PC-3 (cell line): Measurements from ENCODE around the gene TAF5L. TPM values are rescaled to one million over a fixed set of nuclear protein-coding genes. Genes with fewer than 3 reads are reported as not detected.
A peak's percentile ranks its signal among the peaks of the same experiment; 100 is the strongest.

ENCODE experiments used
- ATAC-seq: fragments of 200-7000 bp; cut with Tn5 transposase; 2 replicates; pipeline ENCODE4 v1.9.1; 2020; ENCODE audit warnings: mild to moderate bottlenecking, moderate library complexity
- BruUV-seq: library from RNA; stranded (reverse); fragments of 400-500 nt; replicated peaks from 2 replicates; lab custom pipeline; 2021; lab: Mats Ljungman, UMichigan
- CTCF ChIA-PET: fragments of 300-600 bp; sonication (Branson Sonifier 250); formaldehyde crosslinking; loops from one replicate; lab custom pipeline; 2022; ENCODE audit warnings: antibody characterized with exemption; lab: Charles Lee
- POLR2A ChIA-PET: fragments of 300-600 bp; sonication (Branson Sonifier 250); formaldehyde crosslinking; loops from one replicate; lab custom pipeline; 2022; ENCODE audit warnings: antibody characterized with exemption; ENCODE audit not compliant: unreplicated experiment; lab: Charles Lee
- DNase-seq: peaks from one replicate; pipeline ENCODE4 v3.0.0-alpha.2; 2015
- H2AFZ ChIP-seq: fragments of 300-600 bp; sonication (generic); 2 replicates; pipeline ENCODE4 v1.6.0; 2016; ENCODE audit warnings: antibody characterized with exemption, low read length
- H3F3A ChIP-seq: fragments of 300-600 bp; sonication (generic); one replicate; pipeline ENCODE4 v1.6.0; 2017; ENCODE audit warnings: antibody characterized with exemption, low read length, control low read depth, mild to moderate bottlenecking; ENCODE audit not compliant: unreplicated experiment
- H3K27ac ChIP-seq: fragments of 300-600 bp; sonication (generic); 2 replicates; pipeline ENCODE4 v1.5.1; 2016; ENCODE audit warnings: mild to moderate bottlenecking, low read length
- H3K27me3 ChIP-seq: fragments of 300-600 bp; sonication (generic); 2 replicates; pipeline ENCODE4 v1.6.1; 2016; ENCODE audit warnings: low read length, mixed read lengths
- H3K36me3 ChIP-seq: fragments of 300-600 bp; sonication (generic); 2 replicates; pipeline ENCODE4 v1.6.1; 2016; ENCODE audit warnings: low read depth, mixed run types, low read length, mixed read lengths
- H3K4me1 ChIP-seq: fragments of 300-600 bp; sonication (generic); 2 replicates; pipeline ENCODE4 v1.5.1; 2016; ENCODE audit warnings: low read length; ENCODE audit not compliant: insufficient read depth
- H3K4me2 ChIP-seq: fragments of 300-600 bp; sonication (generic); 2 replicates; pipeline ENCODE4 v1.6.0; 2016; ENCODE audit warnings: low read length
- H3K4me3 ChIP-seq: fragments of 300-600 bp; sonication (generic); 2 replicates; pipeline ENCODE4 v1.5.1; 2016; ENCODE audit warnings: mild to moderate bottlenecking, low read length, mixed read lengths
- H3K79me2 ChIP-seq: fragments of 300-600 bp; sonication (generic); 2 replicates; pipeline ENCODE4 v1.6.1; 2017; ENCODE audit warnings: low read length, mixed read lengths
- H3K9ac ChIP-seq: fragments of 300-600 bp; sonication (generic); 2 replicates; pipeline ENCODE4 v1.6.0; 2016; ENCODE audit warnings: mild to moderate bottlenecking, low read length
- H3K9me2 ChIP-seq: fragments of 300-600 bp; sonication (generic); replicated peaks from 2 replicates; pipeline ENCODE4 v1.6.1; 2016; ENCODE audit warnings: mixed run types, low read length, mixed read lengths
- H3K9me3 ChIP-seq: fragments of 300-600 bp; sonication (generic); 2 replicates; pipeline ENCODE4 v1.6.1; 2016; ENCODE audit warnings: low read length, mixed read lengths
- H4K20me1 ChIP-seq: fragments of 300-600 bp; sonication (generic); 2 replicates; pipeline ENCODE4 v1.6.1; 2016; ENCODE audit warnings: low read length, mixed read lengths
- EZH2 ChIP-seq: fragments of 300-600 bp; sonication (generic); IDR thresholded peaks from one replicate; pipeline ENCODE4 v1.6.1; 2017; ENCODE audit warnings: antibody characterized with exemption, mild to moderate bottlenecking, low read length; ENCODE audit not compliant: unreplicated experiment
- EZH2phosphoT487 ChIP-seq: fragments of 300-600 bp; sonication (generic); IDR thresholded peaks from 2 replicates; pipeline ENCODE4 v1.6.1; 2018; ENCODE audit warnings: mild to moderate bottlenecking, antibody characterized with exemption, low read length, borderline replicate concordance
- intact Hi-C: fragments of 100-400 bp; cut with micrococcal nuclease; formaldehyde crosslinking; loops from 2 replicates; pipeline ENCODE4 v1.9.0; 2023
- total RNA-seq: library from RNA; depleted of rRNA; stranded (reverse); fragments of >200 nt; gene quantifications from 2 replicates; pipeline ENCODE4 v1.2.3, GENCODE V29; 2014
- TF ChIP-seq, protein P1 (sequence below): fragments of 300-600 bp; sonication (generic); conservative IDR thresholded peaks from 2 replicates; pipeline ENCODE4 v1.5.1; 2017; ENCODE audit warnings: antibody characterized with exemption, low read depth, mild to moderate bottlenecking, low read length

TAF5L gene
- total RNA-seq, 1 experiment from 2014 or later, result 24.2 TPM

DNA sequence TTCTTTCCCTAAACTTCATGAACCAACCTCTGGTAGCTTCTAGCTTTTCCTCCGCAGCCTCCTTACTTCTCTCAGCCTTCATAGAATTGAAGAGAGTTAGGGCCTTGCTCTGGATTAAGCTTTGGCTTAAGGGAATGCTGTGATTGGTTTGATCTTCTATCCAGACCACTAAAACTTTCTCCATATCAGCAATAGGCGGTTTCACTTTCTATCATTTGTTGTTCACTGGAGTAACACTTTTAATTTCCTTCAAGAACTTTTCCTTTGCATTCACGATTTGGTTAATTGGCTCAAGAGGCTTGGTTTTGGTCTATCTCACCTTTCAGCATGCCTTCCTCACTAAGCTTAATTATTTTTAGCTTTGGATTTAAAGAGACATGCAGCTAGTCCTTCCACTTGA lies 5.2 kb upstream of the TAF5L start:
- BruUV-seq, result no TSS peak
- DNase-seq (no peak), ATAC-seq (no peak)
- ChIA-PET POLR2A (interaction anchor here (0.6 kb wide), 1 partner anchor 72 kb away, joined by 4 read pairs; no protein-coding TSS in a partner anchor), CTCF (no interaction called here)
- H4K20me1 ChIP-seq, result peaks cover 44% of the 10 kb centered on the region
- H3K27ac ChIP-seq, result no peak overlapping the region
- TF ChIP-seq, protein P1, sequence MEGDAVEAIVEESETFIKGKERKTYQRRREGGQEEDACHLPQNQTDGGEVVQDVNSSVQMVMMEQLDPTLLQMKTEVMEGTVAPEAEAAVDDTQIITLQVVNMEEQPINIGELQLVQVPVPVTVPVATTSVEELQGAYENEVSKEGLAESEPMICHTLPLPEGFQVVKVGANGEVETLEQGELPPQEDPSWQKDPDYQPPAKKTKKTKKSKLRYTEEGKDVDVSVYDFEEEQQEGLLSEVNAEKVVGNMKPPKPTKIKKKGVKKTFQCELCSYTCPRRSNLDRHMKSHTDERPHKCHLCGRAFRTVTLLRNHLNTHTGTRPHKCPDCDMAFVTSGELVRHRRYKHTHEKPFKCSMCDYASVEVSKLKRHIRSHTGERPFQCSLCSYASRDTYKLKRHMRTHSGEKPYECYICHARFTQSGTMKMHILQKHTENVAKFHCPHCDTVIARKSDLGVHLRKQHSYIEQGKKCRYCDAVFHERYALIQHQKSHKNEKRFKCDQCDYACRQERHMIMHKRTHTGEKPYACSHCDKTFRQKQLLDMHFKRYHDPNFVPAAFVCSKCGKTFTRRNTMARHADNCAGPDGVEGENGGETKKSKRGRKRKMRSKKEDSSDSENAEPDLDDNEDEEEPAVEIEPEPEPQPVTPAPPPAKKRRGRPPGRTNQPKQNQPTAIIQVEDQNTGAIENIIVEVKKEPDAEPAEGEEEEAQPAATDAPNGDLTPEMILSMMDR, result no peak
- no peak for TF ChIP-seq EZH2phosphoT487
- TF ChIP-seq EZH2, result no peak
- no peak overlapping the region for H3K4me2 ChIP-seq
- H3K9me3 ChIP-seq, result no peaks in the 10 kb centered on the region
- intact Hi-C loops, result no loop called here
- no peak overlapping the region for H3K4me3 ChIP-seq
- H3K79me2 ChIP-seq, result peaks cover 84% of the 10 kb centered on the region
- H3K36me3 ChIP-seq, result peaks cover 30% of the 10 kb centered on the region; the same call in 1 of the 2 replicates
- no peaks in the 10 kb centered on the region for H3F3A ChIP-seq
- H2AFZ ChIP-seq, result no peak overlapping the region
- H3K9ac ChIP-seq, result no peak overlapping the region
- H3K4me1 ChIP-seq, result peaks cover 14% of the 10 kb centered on the region
- no peaks in the 10 kb centered on the region for H3K27me3 ChIP-seq
- H3K9me2 ChIP-seq, result no peaks in the 10 kb centered on the region

DNA sequence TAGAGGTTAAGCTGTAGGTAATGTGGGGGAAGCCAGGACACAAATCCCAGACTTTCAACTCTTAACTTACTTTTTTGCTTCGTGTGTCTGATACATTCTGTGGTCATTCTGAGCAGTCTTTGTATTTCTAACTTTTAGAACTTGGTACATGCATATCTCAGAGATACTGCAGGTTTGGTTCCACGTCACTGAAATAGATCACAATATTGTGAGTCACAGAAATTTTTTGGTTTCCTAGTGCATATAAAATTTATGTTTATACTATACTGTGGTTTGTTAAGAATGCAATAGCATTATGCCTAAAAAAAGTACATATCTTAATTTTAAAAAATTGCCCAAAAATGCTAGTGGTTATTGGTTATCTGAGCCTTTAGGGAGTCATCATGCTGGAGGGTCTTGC lies 3.3 kb upstream of the TAF5L start:
- peaks cover 11% of the 10 kb centered on the region; the same call in 1 of the 2 replicates for H3K36me3 ChIP-seq
- peak; percentile 42 for DNase-seq
- no peak overlapping the region for H3K27ac ChIP-seq
- no peak for ATAC-seq
- BruUV-seq, result no TSS peak
- H3K9me3 ChIP-seq, result no peaks in the 10 kb centered on the region
- POLR2A ChIA-PET, result no interaction called here
- no peak overlapping the region for H3K9ac ChIP-seq
- peaks cover 81% of the 10 kb centered on the region for H3K79me2 ChIP-seq
- no peaks in the 10 kb centered on the region for H3K9me2 ChIP-seq
- no peaks in the 10 kb centered on the region for H3K27me3 ChIP-seq
- intact Hi-C loops, result no loop called here
- H3K4me1 ChIP-seq, result peaks cover 18% of the 10 kb centered on the region
- TF ChIP-seq EZH2 (no peak), EZH2phosphoT487 (no peak)
- TF ChIP-seq, protein P1, result no peak
- H4K20me1 ChIP-seq, result peaks cover 47% of the 10 kb centered on the region
- no peak overlapping the region for H3K4me3 ChIP-seq
- H2AFZ ChIP-seq, result no peak overlapping the region
- CTCF ChIA-PET, result no interaction called here
- no peaks in the 10 kb centered on the region for H3F3A ChIP-seq
- no peak overlapping the region for H3K4me2 ChIP-seq

DNA sequence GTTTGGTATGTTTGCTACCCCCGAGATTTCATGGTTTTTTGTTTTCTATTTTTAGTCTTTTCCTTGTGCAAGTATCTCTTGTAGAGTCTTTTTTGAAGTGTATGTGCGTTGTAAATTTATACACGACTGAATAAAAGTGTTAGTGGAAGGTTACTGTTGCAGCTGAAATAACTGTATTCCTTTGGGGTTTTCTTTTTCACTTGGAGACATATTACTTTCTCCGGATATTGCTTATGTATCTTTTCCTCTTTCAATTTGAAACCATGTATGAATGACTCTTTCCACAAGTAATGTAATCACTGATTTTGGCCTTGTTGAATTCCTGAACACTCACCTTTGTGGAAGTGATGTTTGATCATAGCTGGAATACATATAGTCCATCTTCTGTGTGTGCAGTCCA lies 1.1 kb upstream of the TAF5L start:
- H3K9me3 ChIP-seq, result no peaks in the 10 kb centered on the region
- BruUV-seq, result TSS peak; percentile 52
- intact Hi-C loops, result no loop called here
- ATAC-seq (no peak), DNase-seq (no peak)
- peaks cover 92% of the 10 kb centered on the region for H3K79me2 ChIP-seq
- peak overlapping the region; percentile 96; the same call in 1 of the 2 replicates for H2AFZ ChIP-seq
- peaks cover 26% of the 10 kb centered on the region for H3K4me1 ChIP-seq
- peak overlapping the region; percentile 99 for H3K4me3 ChIP-seq
- no peaks in the 10 kb centered on the region for H3K9me2 ChIP-seq
- H4K20me1 ChIP-seq, result peaks cover 59% of the 10 kb centered on the region
- H3K36me3 ChIP-seq, result peaks cover 1% of the 10 kb centered on the region; the same call in 1 of the 2 replicates
- ChIA-PET POLR2A (no interaction called here), CTCF (interaction anchor here (0.6 kb wide), 1 partner anchor 68 kb away, joined by 3 read pairs; the partner anchor contains the start of gene ABCB10)
- peak overlapping the region; percentile 97 for H3K9ac ChIP-seq
- TF ChIP-seq EZH2 (no peak), EZH2phosphoT487 (no peak)
- TF ChIP-seq, protein P1, result no peak
- no peaks in the 10 kb centered on the region for H3F3A ChIP-seq
- H3K27ac ChIP-seq, result no peak overlapping the region
- peak overlapping the region; percentile 84 for H3K4me2 ChIP-seq
- H3K27me3 ChIP-seq, result no peaks in the 10 kb centered on the region
